Measurements from ENCODE around the gene GLI1.
"Not testable (repeated sequence)": the region's sequence is repeated elsewhere in the genome, so short reads cannot be mapped to it uniquely, and the experiment has no call there.

The GLI1 gene

GRCh38 chr12:57476993-57477709 is 17.6 kb downstream of the GLI1 start:
- no peak for DNase-seq

- DNase-seq: peak; percentile 73
Measured at GRCh38 chr12:57477710-57478681, 18.4 kb downstream of the GLI1 start.

- no peak for DNase-seq
Measured at GRCh38 chr12:57479043-57479375, 19.4 kb downstream of the GLI1 start.

GRCh38 chr12:57479376-57480115 is 20.0 kb downstream of the GLI1 start, which contains the start of gene ARHGAP9:
Gene ARHGAP9, minus strand, starts transcription at chr12:57479866. Its CDS starts 460 bp downstream, at chr12:57479406.
- DNase-seq: peak; percentile 67

GRCh38 chr12:57481671-57482070 is 22.1 kb downstream of the GLI1 start:
- no peak for DNase-seq

DNA sequence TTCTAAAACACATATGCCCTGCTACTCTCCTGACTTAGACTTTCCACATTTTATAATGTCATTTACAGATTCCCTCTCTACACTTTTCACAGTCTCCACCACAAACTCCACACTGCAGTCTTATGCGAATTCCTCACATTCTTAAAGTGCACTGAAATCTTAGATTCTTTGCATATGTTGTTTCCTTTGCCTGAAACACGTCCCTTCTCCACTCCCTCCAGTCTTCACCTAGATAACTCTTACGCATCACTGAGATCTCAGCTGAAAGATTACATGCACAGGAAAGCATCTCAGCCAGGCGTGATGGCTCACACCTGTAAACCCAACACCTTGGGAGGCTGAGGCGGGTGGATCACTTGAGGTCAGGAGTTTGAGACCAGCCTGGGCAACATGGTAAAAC is 23.9 kb downstream of the GLI1 start:
- no peak for DNase-seq

DNA sequence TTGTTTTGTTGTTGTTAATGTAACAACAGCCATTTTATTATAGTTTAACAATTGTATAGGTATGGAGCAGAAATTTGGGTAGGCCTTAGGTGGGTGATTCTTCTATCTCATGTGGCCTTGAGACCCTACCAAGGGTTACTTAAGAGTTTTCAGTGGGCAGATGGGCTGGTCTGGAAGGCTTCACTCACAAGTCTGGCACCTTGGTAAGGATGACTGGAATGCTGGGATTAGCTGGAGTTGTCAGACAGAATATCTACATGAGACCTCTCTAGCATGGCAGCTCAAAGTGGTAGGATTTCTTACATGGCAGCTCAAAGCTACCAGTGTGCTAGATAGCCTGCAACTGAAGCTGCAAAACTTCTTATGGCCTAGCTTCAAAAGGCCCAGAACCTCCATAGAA is 26.1 kb downstream of the GLI1 start:
- DNase-seq: no peak

DNA sequence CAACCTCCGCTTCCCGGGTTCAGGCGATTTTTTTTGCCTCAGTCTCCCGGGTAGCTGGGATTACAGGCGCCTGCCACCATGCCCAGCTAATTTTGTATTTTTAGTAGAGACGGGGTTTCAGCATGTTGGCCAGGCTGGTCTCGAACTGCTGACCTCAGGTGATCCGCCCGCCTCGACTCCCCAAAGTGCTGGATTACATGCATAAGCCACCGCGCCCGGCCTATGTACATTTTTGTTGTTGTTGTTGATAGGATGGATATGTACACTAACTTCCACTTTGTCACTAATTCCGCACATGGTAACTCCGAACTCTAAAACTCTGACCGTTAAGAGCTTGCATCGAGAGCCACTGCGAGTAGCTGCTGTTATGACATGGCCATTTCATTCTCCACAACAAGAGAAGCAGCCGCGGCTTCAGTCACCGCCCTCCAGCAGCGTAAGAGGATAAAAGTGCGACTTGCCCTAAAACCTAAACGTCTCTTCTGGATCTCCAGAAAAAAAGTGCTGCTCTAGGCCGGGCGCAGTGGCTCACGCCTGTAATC is 27.5 kb downstream of the GLI1 start:
- DNase-seq: no peak

GRCh38 chr12:57487597-57488401 is 28.2 kb downstream of the GLI1 start, which contains the start of gene MARS1:
Gene MARS1, plus strand, starts transcription at chr12:57488068. Its CDS starts 23 bp downstream, at chr12:57488091.
- peak; percentile 88 for DNase-seq

- DNase-seq: no peak
Measured at GRCh38 chr12:57488402-57489156, 29.0 kb downstream of the GLI1 start.

- DNase-seq: no peak
Measured at GRCh38 chr12:57489157-57489641, 29.6 kb downstream of the GLI1 start.

DNA sequence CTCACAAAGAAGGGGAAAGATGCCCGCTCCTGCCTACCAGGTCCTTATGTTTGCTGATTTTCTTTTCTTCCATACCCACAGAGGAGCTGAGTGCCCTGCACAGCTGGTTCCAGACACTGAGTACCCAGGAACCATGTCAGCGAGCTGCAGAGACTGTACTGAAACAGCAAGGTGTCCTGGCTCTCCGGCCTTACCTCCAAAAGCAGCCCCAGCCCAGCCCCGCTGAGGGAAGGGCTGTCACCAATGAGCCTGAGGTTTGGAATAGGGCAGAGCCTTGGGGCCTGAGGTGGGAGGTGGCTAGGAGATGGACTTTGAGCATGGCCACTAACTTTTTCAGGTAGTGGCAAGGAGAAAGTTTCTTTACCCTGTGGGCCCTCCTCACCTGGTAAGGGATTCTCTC is 30.5 kb downstream of the GLI1 start:
- no peak for DNase-seq

GRCh38 chr12:57491393-57492280 is 32.1 kb downstream of the GLI1 start:
- no peak for DNase-seq

DNA sequence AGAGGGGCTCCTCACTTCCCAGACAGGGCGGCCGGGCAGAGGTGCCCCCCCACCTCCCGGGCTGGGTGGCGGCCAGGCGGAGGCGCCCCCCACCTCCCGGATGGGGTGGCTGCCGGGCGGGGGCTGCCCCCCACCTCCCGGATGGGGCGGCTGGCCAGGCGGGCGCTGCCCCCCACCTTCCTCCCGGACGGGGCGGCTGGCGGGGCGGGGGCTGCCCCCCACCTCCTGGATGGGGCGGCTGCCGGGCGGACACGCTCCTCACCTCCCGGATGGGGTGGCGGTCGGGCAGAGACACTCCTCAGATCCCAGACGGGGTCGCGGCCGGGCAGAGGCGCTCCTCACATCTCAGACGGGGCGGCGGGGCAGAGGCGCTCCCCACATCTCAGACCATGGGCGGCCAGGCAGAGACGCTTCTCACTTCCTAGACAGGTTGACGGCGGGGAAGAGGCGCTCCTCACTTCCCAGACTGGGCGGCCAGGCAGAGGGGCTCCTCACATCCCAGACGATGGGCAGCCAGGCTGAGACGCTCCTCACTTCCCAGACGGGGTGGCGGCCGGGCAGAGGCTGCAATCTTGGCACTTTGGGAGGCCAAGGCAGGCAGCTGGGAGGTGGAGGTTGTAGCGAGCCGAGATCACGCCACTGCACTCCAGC is 35.6 kb downstream of the GLI1 start:
- not testable (repeated sequence) for DNase-seq

- no peak for DNase-seq
Measured at GRCh38 chr12:57496822-57497221, 37.2 kb downstream of the GLI1 start.

GRCh38 chr12:57497223-57498131 is 37.9 kb downstream of the GLI1 start:
- DNase-seq: no peak

DNA sequence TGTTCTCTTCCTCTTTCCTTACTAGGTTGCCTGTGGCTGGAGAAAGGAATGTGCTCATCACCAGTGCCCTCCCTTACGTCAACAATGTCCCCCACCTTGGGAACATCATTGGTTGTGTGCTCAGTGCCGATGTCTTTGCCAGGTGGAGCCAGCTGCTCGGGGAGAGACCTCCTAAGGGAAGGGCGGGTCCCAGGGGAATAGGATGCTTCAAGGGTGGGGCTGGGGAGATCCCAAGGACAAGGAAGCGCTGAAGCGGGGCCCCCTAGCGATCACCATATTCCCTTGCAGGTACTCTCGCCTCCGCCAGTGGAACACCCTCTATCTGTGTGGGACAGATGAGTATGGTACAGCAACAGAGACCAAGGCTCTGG is 38.5 kb downstream of the GLI1 start:
- DNase-seq: no peak

DNA sequence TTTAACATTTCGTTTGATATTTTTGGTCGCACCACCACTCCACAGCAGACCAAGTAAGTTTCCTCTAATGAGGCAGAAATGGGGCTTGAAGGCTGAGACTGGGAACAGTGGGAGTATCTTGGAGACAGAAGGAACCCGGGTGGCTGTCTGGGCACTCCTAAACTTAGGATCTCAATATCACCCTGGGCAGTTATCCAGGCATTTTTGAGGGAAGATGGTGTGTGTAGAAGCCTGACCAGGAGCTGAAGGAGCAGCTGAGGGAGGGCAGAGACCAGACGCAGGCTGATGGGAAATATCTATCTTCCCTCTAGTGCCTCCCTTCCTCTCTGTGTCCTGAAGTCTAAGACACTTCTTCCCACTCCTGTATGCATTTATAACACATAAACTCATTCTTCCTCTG is 39.0 kb downstream of the GLI1 start:
- DNase-seq: no peak

All from activated T-cell treated with anti-CD3 and anti-CD28 coated beads, Interleukin-2, amount 50 U/mL, for 1 hour (primary cell).